GM21381 (cell line): Measurements from ENCODE around the gene KIF21B.

Experiments
- ATAC-seq: cut with Tn5 transposase; IDR thresholded peaks from one replicate; pipeline ENCODE4 v1.9.1; 2021; ENCODE audit warnings: mild to moderate bottlenecking, moderate library complexity; ENCODE audit not compliant: unreplicated experiment

The KIF21B gene

GRCh38 chr1:201020721-201021629 is 2.5 kb downstream of the KIF21B start:
- ATAC-seq, result no peak

DNA sequence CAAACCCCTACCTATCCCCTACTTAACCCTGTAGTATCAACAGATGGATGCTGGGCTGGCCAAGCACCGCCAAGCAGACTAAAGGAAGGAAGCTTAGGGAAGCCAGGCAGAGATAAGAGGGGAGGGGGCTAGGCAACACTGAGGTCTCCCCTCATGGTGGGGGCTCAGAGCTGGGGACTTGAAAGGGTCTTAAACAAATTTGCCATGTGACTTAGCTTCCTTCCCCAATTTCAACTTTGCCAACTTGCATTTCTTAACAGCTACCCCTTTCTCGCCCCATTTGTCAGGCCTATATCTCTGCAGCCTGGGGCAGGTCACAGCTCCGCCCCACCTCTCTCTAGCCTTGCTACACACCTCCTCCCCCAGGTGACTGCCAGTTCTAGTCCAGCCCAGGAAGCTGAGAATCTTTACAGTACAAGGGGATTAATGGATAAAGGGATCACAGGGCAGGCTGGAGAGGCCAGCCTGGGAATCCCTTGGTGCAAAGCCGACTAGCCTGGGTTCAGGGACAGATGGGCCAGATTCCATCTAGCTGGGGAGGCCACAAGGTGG is 3.4 kb downstream of the KIF21B start:
- ATAC-seq, result no peak

- peak; percentile 64 for ATAC-seq
Measured at GRCh38 chr1:201019321-201019977, 4.1 kb downstream of the KIF21B start.

- no peak for ATAC-seq
Measured at GRCh38 chr1:201017828-201018163, 5.7 kb downstream of the KIF21B start.

- ATAC-seq, result no peak
Measured at GRCh38 chr1:201016943-201017827, 6.3 kb downstream of the KIF21B start.

DNA sequence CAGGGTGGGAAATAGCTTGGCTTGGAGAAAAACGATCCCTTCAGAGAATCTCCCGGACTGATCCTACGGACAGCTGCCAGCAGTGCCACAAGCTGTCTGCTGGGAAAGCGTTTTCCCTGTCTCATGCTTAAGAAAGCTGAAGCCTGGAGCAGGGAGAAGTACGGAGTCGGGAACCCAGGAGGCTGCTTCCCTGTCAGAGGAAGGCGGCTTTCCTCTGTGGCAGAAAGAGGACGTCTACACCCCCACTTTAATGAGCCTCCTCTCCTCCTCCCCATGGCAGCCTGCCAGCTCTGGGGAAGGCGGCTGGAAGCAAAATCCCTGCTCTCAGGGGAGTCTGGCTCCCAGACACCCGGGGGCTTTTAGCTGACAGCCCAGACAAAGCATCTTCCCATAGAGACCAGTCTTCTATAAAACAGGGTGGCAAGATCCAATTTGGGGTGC is 7.3 kb downstream of the KIF21B start:
- ATAC-seq, result no peak

DNA sequence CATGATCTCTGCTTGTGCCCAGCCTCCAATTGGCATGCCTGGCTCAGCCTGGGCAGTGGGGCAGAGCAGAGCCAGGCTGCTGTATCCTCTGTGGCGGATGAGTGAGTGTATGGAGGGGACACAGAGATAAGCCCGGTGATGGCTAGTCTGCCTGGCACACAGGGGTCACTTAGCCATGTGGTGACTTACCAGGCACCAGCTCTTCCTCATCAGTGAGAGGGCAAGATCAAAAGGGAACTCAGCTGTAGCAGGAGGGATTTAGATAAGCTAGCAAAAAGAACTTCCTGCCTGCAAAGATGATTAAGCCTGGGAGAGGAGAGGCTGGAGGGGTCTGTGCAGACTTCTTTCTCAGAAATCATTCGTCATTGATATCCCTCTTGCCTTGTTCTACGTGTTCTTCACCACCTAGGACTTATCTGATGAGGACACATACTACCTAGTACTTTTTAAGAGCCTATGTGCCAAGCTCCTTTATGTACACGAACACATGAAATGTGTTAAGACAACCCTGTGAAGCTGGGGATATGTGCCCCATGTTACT is 7.9 kb downstream of the KIF21B start:
- ATAC-seq, result no peak

DNA sequence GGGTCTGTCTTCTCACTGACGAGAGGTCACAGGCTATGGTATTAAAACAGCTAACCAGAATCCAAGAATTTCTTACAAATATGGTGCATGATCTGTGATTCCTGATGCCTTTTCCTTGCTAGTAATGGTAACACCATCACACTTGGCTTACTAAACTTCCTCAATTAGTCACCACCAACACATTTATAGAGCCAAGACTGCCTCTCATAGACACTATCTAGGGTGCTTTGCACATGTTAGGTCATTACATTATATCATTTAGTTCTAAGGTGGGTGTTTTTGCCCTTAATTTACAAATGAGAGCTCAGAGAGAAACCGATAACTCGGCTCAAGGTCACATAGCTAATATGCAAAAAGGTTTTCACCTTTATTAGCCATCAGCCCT is 8.7 kb downstream of the KIF21B start:
- no peak for ATAC-seq

- ATAC-seq, result no peak
Measured at GRCh38 chr1:201013991-201014815, 9.3 kb downstream of the KIF21B start.

DNA sequence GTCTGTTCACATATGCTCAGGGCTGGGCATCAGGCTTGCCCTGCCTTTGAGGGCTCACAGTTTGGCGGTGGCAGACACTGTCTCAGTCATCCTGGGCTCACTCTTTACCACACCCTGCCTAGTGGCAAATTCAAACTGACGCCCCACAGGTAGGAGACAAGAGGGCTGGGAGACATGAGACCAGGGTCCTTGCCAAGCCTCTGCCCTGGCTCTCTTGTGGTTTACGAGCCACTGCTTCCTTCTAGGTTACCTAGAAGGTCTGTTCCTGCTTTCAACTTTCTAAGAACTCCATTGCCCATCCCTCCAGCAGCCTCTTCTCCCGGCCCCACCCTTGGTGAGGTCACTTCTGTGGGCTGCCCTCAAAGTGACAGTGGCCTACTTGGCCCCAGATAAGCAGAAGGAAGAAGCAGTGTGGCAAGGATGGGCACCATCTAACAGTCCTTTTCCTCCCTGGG is 10.5 kb downstream of the KIF21B start:
- ATAC-seq, result no peak

DNA sequence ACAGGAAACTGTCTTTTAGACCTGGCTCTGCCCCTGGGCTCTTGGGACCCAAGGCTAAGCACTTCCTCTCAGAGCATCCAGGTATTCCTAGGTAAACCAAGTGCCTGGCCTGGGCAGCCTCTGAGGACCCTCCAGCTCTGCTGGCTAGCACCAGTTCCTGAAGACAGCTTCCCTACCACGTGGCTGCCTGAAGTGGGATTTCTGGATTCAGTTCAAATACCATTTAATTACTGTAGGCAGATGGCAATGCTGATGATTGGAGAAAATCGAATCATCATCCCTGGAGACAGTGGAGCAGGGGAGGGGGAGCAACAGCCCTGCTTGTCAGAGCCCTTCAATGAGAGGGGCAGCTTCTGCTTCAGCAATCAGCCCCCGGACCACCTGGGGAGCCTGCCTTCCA is 11.9 kb downstream of the KIF21B start:
- ATAC-seq, result no peak

DNA sequence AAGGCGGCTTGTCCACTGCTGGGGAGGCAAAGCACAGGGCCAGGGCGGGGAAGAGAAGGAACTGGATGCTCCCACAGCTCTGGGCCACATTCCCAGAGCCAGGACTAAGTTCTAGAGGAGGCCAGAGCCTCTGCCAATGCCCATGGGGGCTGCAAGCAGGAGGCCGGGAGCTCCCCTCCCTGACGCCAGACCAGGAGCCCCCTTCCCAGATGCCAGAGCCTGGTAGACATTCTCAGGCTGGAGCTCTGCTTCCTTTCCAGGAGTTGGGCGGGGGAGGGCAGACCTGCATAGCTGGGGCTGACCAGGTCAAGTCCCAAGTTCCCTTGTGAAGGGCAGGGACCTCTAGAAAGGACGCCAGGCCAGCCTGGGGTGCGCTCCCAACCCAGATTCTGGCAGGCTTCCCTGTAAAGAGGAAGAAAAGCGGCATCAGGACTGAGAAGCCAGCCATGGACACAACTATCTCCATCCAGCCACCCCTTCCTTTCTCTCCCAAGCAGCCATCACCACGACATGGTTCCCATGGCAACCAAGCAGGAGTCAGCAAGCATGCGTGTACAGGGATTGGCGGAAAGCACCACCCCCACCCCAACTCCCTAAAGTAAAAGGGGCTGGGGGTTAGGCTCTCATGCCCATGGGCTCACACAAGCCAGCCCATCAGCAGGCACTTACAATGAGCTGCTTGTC is 13.4 kb downstream of the KIF21B start:
- no peak for ATAC-seq

DNA sequence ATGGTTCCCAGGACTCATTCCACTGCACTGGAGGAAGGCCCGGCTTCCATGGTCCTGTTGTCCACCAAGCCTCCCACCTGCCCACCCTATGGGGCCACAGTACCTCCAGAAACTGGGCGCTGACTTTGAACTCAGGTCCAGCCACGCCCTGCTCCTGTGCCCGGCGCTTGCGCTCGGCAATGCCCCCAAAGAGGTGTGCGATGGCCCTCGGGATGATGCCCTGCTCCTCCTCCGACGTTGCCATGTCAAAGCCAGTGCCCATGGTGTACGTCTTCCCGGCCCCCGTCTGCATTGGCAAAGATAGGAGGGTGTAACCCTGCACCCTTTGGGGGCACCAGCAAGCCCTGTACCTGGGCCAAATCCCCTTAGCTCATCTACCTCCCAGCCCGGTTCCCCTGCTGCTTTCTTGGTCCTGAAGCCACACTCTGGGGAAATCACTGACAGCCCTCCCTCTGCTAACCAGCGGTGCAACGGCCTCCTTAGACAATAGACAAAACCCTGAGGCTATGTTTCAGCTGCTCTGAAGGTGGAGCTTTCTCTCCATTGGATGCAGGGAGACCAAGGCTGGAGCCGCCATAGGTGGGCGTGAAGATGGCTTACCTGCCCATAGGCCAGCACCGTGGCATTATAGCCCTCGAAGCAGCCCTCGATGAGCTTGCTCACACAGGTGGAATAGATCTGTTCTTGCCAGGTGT is 14.7 kb downstream of the KIF21B start:
- ATAC-seq, result no peak

DNA sequence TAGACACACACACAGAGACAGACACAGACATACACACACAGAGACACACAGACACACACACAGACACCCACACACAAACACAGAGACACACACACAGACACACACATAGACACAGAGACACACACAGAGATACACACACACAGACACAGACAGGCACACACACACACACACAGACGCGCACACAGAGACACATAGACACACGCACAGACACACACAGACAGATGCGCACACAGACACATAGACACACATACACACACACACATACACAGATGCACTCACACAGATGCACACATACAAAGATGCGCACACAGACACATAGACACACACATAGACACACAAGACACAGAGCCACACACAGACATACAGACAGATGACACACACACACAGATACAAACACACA is 16.0 kb downstream of the KIF21B start:
- no peak for ATAC-seq

GRCh38 chr1:201006450-201006849 is 17.1 kb downstream of the KIF21B start:
- ATAC-seq, result no peak

GRCh38 chr1:201004732-201005131 is 18.8 kb downstream of the KIF21B start:
- no peak for ATAC-seq

DNA sequence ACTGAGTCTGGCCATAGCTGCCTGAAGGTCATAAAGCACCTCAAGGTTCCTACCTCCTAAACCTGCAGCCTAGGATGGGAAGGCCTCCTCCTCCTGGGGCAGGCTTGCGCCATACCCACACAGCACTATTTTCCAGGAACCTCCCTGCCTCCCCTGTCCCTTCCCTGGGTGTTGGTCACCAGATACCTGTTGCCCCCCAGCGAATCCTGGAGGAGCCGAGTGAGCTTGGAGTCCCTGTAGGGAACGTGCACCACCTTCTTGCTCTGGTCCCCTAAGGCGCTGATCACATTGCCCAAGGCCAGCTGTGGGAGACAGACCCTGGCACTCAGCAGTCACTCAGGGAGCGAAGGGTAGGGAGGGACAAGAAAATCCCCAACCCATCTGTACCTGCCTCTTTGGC is 19.4 kb downstream of the KIF21B start:
- no peak for ATAC-seq

DNA sequence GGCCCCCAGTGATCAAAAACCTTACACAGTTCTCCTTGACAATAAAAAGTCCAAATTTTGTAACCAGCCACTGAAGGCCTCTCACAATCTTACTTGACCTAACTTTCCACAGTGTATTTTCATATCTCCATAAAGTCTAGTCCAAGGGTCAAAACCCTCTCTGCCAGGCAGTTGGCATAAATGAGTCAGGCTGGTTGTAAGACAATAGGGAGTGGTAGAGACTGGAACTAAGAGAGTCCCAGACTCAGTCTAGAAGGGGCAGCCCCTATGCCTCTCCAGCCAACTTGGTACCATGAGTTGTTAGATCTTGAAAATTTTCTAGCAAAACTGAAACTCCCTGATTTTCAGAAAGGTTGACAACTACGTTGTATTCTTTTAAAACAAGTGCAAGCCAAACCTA is 21.0 kb downstream of the KIF21B start:
- ATAC-seq, result no peak

- ATAC-seq, result no peak
Measured at GRCh38 chr1:201001962-201002361, 21.6 kb downstream of the KIF21B start.
